ENCODE measurements around the gene TCEANC.
A peak's percentile ranks its signal among the peaks of the same experiment; 100 is the strongest.

Gene TCEANC

GRCh38 chrX:13702111-13702789 lies 49.3 kb downstream of the TCEANC start:
- H3K36me3 ChIP-seq, result no peaks in the 10 kb centered on the region
- H3K27me3 ChIP-seq, result no peaks in the 10 kb centered on the region
- H3K9me3 ChIP-seq, result no peaks in the 10 kb centered on the region
- H3K27ac ChIP-seq, result peak overlapping the region; percentile 20
- TF ChIP-seq CTCF (IDR thresholded peaks at IDR 0.05), result no peak
- no peak overlapping the region for H3K4me3 ChIP-seq (ENCODE audit: low read depth in 1 of 2, low read length in 1 of 2)
- H3K4me1 ChIP-seq (ENCODE audit: control insufficient read depth in 1 of 2, insufficient read depth in 1 of 2, low read depth in 1 of 2, low read length in 1 of 2), result peaks cover 7 to 32% of the 10 kb centered on the region in 2 experiments

DNA sequence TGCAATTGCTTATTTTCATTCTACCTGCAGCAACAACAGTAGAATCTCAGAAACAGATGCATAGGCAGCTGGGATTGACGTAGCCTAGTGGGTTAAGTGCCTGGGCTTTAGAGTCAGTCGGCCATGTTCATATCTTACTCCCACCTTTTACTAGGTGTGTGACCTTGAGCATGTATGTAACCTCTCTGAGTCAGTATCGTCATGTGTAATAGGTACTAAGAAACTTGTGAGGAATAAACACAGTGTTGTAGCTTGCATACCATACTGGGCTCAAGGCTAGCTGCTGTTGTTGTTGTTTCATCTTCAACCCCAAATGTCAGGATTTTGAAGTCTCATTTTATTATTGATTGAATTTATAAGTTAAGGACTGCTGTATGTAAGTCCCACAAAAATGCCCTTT lies 50.2 kb downstream of the TCEANC start:
- no peak for TF ChIP-seq CTCF (IDR thresholded peaks at IDR 0.05)
- no peaks in the 10 kb centered on the region for H3K36me3 ChIP-seq
- H3K4me1 ChIP-seq (ENCODE audit: control insufficient read depth in 1 of 2, insufficient read depth in 1 of 2, low read depth in 1 of 2, low read length in 1 of 2), result peaks cover 0 to 23% of the 10 kb centered on the region in 2 experiments
- H3K4me3 ChIP-seq (ENCODE audit: low read depth in 1 of 2, low read length in 1 of 2), result no peak overlapping the region
- H3K27me3 ChIP-seq, result no peaks in the 10 kb centered on the region
- H3K9me3 ChIP-seq, result no peaks in the 10 kb centered on the region
- H3K27ac ChIP-seq, result peak overlapping the region; percentile 20

DNA sequence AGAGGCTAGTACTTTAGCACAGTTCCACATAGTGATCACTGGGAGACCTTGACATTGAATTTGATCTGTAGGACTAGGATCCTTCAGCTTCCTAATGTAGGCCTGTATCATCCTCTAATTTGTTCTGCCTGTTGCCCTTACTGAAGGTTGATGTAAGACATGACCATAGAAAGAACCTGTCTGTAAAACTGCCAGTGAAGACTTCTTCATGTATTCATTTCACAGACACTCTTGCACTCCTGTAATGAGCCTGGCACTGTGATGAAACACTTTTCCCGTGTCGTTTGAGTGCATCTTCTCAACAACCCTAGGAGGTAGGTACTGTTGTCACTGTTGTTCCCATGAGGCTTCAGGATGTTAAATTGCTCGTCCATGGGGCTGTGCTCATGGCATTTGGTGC lies 50.6 kb downstream of the TCEANC start:
- Histone ChIP-seq H3K36me3 (no peaks in the 10 kb centered on the region), H3K4me3 (ENCODE audit: low read depth in 1 of 2, low read length in 1 of 2) (no peak overlapping the region), H3K27ac (peak overlapping the region; percentile 20), H3K9me3 (no peaks in the 10 kb centered on the region), H3K4me1 (ENCODE audit: control insufficient read depth in 1 of 2, insufficient read depth in 1 of 2, low read depth in 1 of 2, low read length in 1 of 2) (peaks cover 0 to 19% of the 10 kb centered on the region in 2 experiments), H3K27me3 (no peaks in the 10 kb centered on the region)
- TF ChIP-seq CTCF (IDR thresholded peaks at IDR 0.05), result no peak

DNA sequence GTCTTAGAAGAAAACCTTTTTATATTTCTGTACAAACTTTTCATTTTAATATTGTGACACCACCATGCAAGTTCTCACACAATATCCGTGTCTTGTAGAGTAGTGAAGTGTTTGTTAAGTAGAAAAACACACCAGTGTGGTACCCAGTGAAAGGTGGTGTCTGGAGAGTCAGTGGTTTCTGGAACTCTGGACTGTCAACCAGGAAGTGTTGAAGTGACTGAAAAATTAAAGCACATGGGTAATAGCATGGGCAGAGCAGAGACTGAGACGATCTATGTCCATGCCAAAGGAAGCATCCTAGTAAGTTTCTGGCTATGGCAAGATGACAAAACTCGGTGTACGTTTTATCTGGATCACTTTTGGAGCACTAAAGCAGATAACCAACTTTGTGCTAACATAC lies 58.2 kb downstream of the TCEANC start:
- no peak for TF ChIP-seq CTCF (IDR thresholded peaks at IDR 0.05)
- no peaks in the 10 kb centered on the region for H3K27me3 ChIP-seq
- H3K9me3 ChIP-seq, result no peaks in the 10 kb centered on the region
- no peak overlapping the region for H3K4me3 ChIP-seq (ENCODE audit: low read depth in 1 of 2, low read length in 1 of 2)
- no peaks in the 10 kb centered on the region for H3K4me1 ChIP-seq (ENCODE audit: control insufficient read depth in 1 of 2, insufficient read depth in 1 of 2, low read depth in 1 of 2, low read length in 1 of 2)
- H3K27ac ChIP-seq, result no peak overlapping the region
- H3K36me3 ChIP-seq, result peaks cover 17% of the 10 kb centered on the region

All from neutrophil (primary cell).